HG02623 (cell line): ENCODE data around the gene EIF3A.
"Not testable (repeated sequence)": the region's sequence is repeated elsewhere in the genome, so short reads cannot be mapped to it uniquely, and the experiment has no call there.

Source experiments
- ATAC-seq: cut with Tn5 transposase; IDR thresholded peaks from one replicate; pipeline ENCODE4 v1.9.1; 2021; ENCODE audit warnings: moderate library complexity; ENCODE audit not compliant: unreplicated experiment

The EIF3A gene

GRCh38 chr10:119100434-119101238, 20.0 kb upstream of the EIF3A start:
- no peak for ATAC-seq

GRCh38 chr10:119098576-119098975, 18.0 kb upstream of the EIF3A start:
- ATAC-seq: no peak

GRCh38 chr10:119096641-119097415, 16.2 kb upstream of the EIF3A start:
- ATAC-seq: not testable (repeated sequence)

- no peak for ATAC-seq
Observed at GRCh38 chr10:119095640-119096039, 15.0 kb upstream of the EIF3A start.

GRCh38 chr10:119090968-119091367, 10.4 kb upstream of the EIF3A start:
- no peak for ATAC-seq

- no peak for ATAC-seq
Observed at GRCh38 chr10:119090026-119090795, 9.6 kb upstream of the EIF3A start.

- no peak for ATAC-seq
Observed at GRCh38 chr10:119087271-119087882, 6.8 kb upstream of the EIF3A start.

GRCh38 chr10:119084896-119085295, 4.3 kb upstream of the EIF3A start:
- ATAC-seq: no peak

- ATAC-seq: peak; percentile 52
Observed at GRCh38 chr10:119079599-119080520, 757 bp downstream of the EIF3A start.

GRCh38 chr10:119078422-119079179, 2.0 kb downstream of the EIF3A start:
- no peak for ATAC-seq

GRCh38 chr10:119073584-119073983, 7.0 kb downstream of the EIF3A start:
- no peak for ATAC-seq

- ATAC-seq: no peak
Observed at GRCh38 chr10:119070395-119071165, 10.0 kb downstream of the EIF3A start.

- no peak for ATAC-seq
Observed at GRCh38 chr10:119061926-119062325, 18.7 kb downstream of the EIF3A start.

- no peak for ATAC-seq
Observed at GRCh38 chr10:119061352-119061751, 19.3 kb downstream of the EIF3A start.

GRCh38 chr10:119060107-119060506, 20.5 kb downstream of the EIF3A start:
- ATAC-seq: no peak

GRCh38 chr10:119059557-119059956, 21.1 kb downstream of the EIF3A start:
- no peak for ATAC-seq

- ATAC-seq: no peak
Observed at GRCh38 chr10:119058010-119058409, 22.6 kb downstream of the EIF3A start.

- no peak for ATAC-seq
Observed at GRCh38 chr10:119055472-119055871, 25.1 kb downstream of the EIF3A start.
